ENCODE measurements around the gene CD48. TPM values are rescaled to one million over a fixed set of nuclear protein-coding genes. Genes with fewer than 3 reads are reported as not detected.

Gene CD48
- total RNA-seq, 1 experiment from 2014 or later, result 2.2 TPM

GRCh38 chr1:160651433-160652064 lies 60.1 kb downstream of the CD48 start:
- DNase-seq, result no peak

GRCh38 chr1:160647329-160647720 lies 64.3 kb downstream of the CD48 start:
- Histone ChIP-seq H3K36me3 (replicated peaks; ENCODE audit: control insufficient read depth, insufficient read depth, low read length) (no peaks in the 10 kb centered on the region), H3K4me3 (ENCODE audit: insufficient read depth, low read depth, low read length) (no peak overlapping the region), H3K27me3 (ENCODE audit: control insufficient read depth, insufficient read depth, low read length) (0 out of 2 replicates have a peak, but pooled peaks cover 1% of the 10 kb centered on the region)
- no peak for DNase-seq

More at GRCh38 chr1:160651433-160652064, 60.1 kb downstream of the CD48 start:
- Histone ChIP-seq H3K27me3 (ENCODE audit: control insufficient read depth, insufficient read depth, low read length) (0 out of 2 replicates have a peak, but pooled peaks cover under 1% of the 10 kb centered on the region), H3K4me3 (ENCODE audit: insufficient read depth, low read depth, low read length) (no peak overlapping the region), H3K36me3 (replicated peaks; ENCODE audit: control insufficient read depth, insufficient read depth, low read length) (no peaks in the 10 kb centered on the region)

GRCh38 chr1:160646711-160647328 lies 64.8 kb downstream of the CD48 start, which contains the start of gene SLAMF1:
Gene SLAMF1 (minus strand): TSS chr1:160647044. CDS start chr1:160646945, 99 bp downstream.
- H3K36me3 ChIP-seq (replicated peaks; ENCODE audit: control insufficient read depth, insufficient read depth, low read length), result no peaks in the 10 kb centered on the region
- no peak within 1 kb of the TSS for H3K4me3 ChIP-seq (ENCODE audit: insufficient read depth, low read depth, low read length)
- no peak for DNase-seq
- 0 out of 2 replicates have a peak, but pooled peaks cover 1% of the 10 kb centered on the region for H3K27me3 ChIP-seq (ENCODE audit: control insufficient read depth, insufficient read depth, low read length)

GRCh38 chr1:160646180-160646579 lies 65.4 kb downstream of the CD48 start:
- H3K4me3 ChIP-seq (ENCODE audit: insufficient read depth, low read depth, low read length), result no peak overlapping the region
- no peak for DNase-seq
- 0 out of 2 replicates have a peak, but pooled peaks cover 1% of the 10 kb centered on the region for H3K27me3 ChIP-seq (ENCODE audit: control insufficient read depth, insufficient read depth, low read length)
- no peaks in the 10 kb centered on the region for H3K36me3 ChIP-seq (replicated peaks; ENCODE audit: control insufficient read depth, insufficient read depth, low read length)

- DNase-seq, result no peak
- 0 out of 2 replicates have a peak, but pooled peaks cover 1% of the 10 kb centered on the region for H3K27me3 ChIP-seq (ENCODE audit: control insufficient read depth, insufficient read depth, low read length)
- no peaks in the 10 kb centered on the region for H3K36me3 ChIP-seq (replicated peaks; ENCODE audit: control insufficient read depth, insufficient read depth, low read length)
- no peak overlapping the region for H3K4me3 ChIP-seq (ENCODE audit: insufficient read depth, low read depth, low read length)
Observed at GRCh38 chr1:160645386-160646130, 66.1 kb downstream of the CD48 start.

GRCh38 chr1:160644399-160644798 lies 67.2 kb downstream of the CD48 start:
- no peak overlapping the region for H3K4me3 ChIP-seq (ENCODE audit: insufficient read depth, low read depth, low read length)
- DNase-seq, result no peak
- H3K36me3 ChIP-seq (replicated peaks; ENCODE audit: control insufficient read depth, insufficient read depth, low read length), result no peaks in the 10 kb centered on the region

GRCh38 chr1:160643138-160643537 lies 68.5 kb downstream of the CD48 start:
- Histone ChIP-seq H3K27me3 (ENCODE audit: control insufficient read depth, insufficient read depth, low read length) (0 out of 2 replicates have a peak, but pooled peaks cover 1% of the 10 kb centered on the region), H3K36me3 (replicated peaks; ENCODE audit: control insufficient read depth, insufficient read depth, low read length) (no peaks in the 10 kb centered on the region), H3K4me3 (ENCODE audit: insufficient read depth, low read depth, low read length) (no peak overlapping the region)
- DNase-seq, result no peak

More at GRCh38 chr1:160644399-160644798, 67.2 kb downstream of the CD48 start:
- H3K27me3 ChIP-seq (ENCODE audit: control insufficient read depth, insufficient read depth, low read length), result 0 out of 2 replicates have a peak, but pooled peaks cover 1% of the 10 kb centered on the region

GRCh38 chr1:160642281-160642644 lies 69.4 kb downstream of the CD48 start:
- Histone ChIP-seq H3K27me3 (ENCODE audit: control insufficient read depth, insufficient read depth, low read length) (peaks cover 1% of the 10 kb centered on the region; the same call in 1 of the 2 replicates), H3K4me3 (ENCODE audit: insufficient read depth, low read depth, low read length) (no peak overlapping the region), H3K36me3 (replicated peaks; ENCODE audit: control insufficient read depth, insufficient read depth, low read length) (no peaks in the 10 kb centered on the region)
- no peak for DNase-seq

- Histone ChIP-seq H3K4me3 (ENCODE audit: insufficient read depth, low read depth, low read length) (no peak overlapping the region), H3K27me3 (ENCODE audit: control insufficient read depth, insufficient read depth, low read length) (peaks cover 1% of the 10 kb centered on the region; the same call in 1 of the 2 replicates), H3K36me3 (replicated peaks; ENCODE audit: control insufficient read depth, insufficient read depth, low read length) (no peaks in the 10 kb centered on the region)
- DNase-seq, result no peak
Observed at GRCh38 chr1:160641323-160642280, 70.0 kb downstream of the CD48 start.

GRCh38 chr1:160640359-160641123 lies 71.1 kb downstream of the CD48 start:
- Histone ChIP-seq H3K27me3 (ENCODE audit: control insufficient read depth, insufficient read depth, low read length) (no peaks in the 10 kb centered on the region; the same call in 1 of the 2 replicates), H3K36me3 (replicated peaks; ENCODE audit: control insufficient read depth, insufficient read depth, low read length) (no peaks in the 10 kb centered on the region), H3K4me3 (ENCODE audit: insufficient read depth, low read depth, low read length) (no peak overlapping the region)
- no peak for DNase-seq

GRCh38 chr1:160639652-160640051 lies 72.0 kb downstream of the CD48 start:
- no peak for DNase-seq
- Histone ChIP-seq H3K36me3 (replicated peaks; ENCODE audit: control insufficient read depth, insufficient read depth, low read length) (no peaks in the 10 kb centered on the region), H3K4me3 (ENCODE audit: insufficient read depth, low read depth, low read length) (no peak overlapping the region), H3K27me3 (ENCODE audit: control insufficient read depth, insufficient read depth, low read length) (no peaks in the 10 kb centered on the region; the same call in 1 of the 2 replicates)

- DNase-seq, result no peak
- Histone ChIP-seq H3K4me3 (ENCODE audit: insufficient read depth, low read depth, low read length) (no peak overlapping the region), H3K27me3 (ENCODE audit: control insufficient read depth, insufficient read depth, low read length) (no peaks in the 10 kb centered on the region; the same call in 1 of the 2 replicates), H3K36me3 (replicated peaks; ENCODE audit: control insufficient read depth, insufficient read depth, low read length) (no peaks in the 10 kb centered on the region)
Observed at GRCh38 chr1:160638926-160639325, 72.7 kb downstream of the CD48 start.

GRCh38 chr1:160638540-160638857 lies 73.1 kb downstream of the CD48 start:
- no peaks in the 10 kb centered on the region for H3K36me3 ChIP-seq (replicated peaks; ENCODE audit: control insufficient read depth, insufficient read depth, low read length)
- H3K27me3 ChIP-seq (ENCODE audit: control insufficient read depth, insufficient read depth, low read length), result no peaks in the 10 kb centered on the region; the same call in 1 of the 2 replicates
- H3K4me3 ChIP-seq (ENCODE audit: insufficient read depth, low read depth, low read length), result no peak overlapping the region
- DNase-seq, result no peak

All from H7 (cell line).